PC-3 (cell line): ENCODE results near the gene KCNQ1OT1. TPM values are rescaled to one million over a fixed set of nuclear protein-coding genes. Genes with fewer than 3 reads are reported as not detected.

Source experiments
- ATAC-seq: fragments of 200-7000 bp; cut with Tn5 transposase; 2 replicates; pipeline ENCODE4 v1.9.1; 2020; ENCODE audit warnings: mild to moderate bottlenecking, moderate library complexity
- BruUV-seq: library from RNA; stranded (reverse); fragments of 400-500 nt; replicated peaks from 2 replicates; lab custom pipeline; 2021; lab: Mats Ljungman, UMichigan
- CTCF ChIA-PET: fragments of 300-600 bp; sonication (Branson Sonifier 250); formaldehyde crosslinking; loops from one replicate; lab custom pipeline; 2022; ENCODE audit warnings: antibody characterized with exemption; lab: Charles Lee
- POLR2A ChIA-PET: fragments of 300-600 bp; sonication (Branson Sonifier 250); formaldehyde crosslinking; loops from one replicate; lab custom pipeline; 2022; ENCODE audit warnings: antibody characterized with exemption; ENCODE audit not compliant: unreplicated experiment; lab: Charles Lee
- DNase-seq: peaks from one replicate; pipeline ENCODE4 v3.0.0-alpha.2; 2015
- H2AFZ ChIP-seq: fragments of 300-600 bp; sonication (generic); 2 replicates; pipeline ENCODE4 v1.6.0; 2016; ENCODE audit warnings: antibody characterized with exemption, low read length
- H3F3A ChIP-seq: fragments of 300-600 bp; sonication (generic); one replicate; pipeline ENCODE4 v1.6.0; 2017; ENCODE audit warnings: antibody characterized with exemption, low read length, control low read depth, mild to moderate bottlenecking; ENCODE audit not compliant: unreplicated experiment
- H3K27ac ChIP-seq: fragments of 300-600 bp; sonication (generic); 2 replicates; pipeline ENCODE4 v1.5.1; 2016; ENCODE audit warnings: mild to moderate bottlenecking, low read length
- H3K27me3 ChIP-seq: fragments of 300-600 bp; sonication (generic); 2 replicates; pipeline ENCODE4 v1.6.1; 2016; ENCODE audit warnings: low read length, mixed read lengths
- H3K36me3 ChIP-seq: fragments of 300-600 bp; sonication (generic); 2 replicates; pipeline ENCODE4 v1.6.1; 2016; ENCODE audit warnings: low read depth, mixed run types, low read length, mixed read lengths
- H3K4me1 ChIP-seq: fragments of 300-600 bp; sonication (generic); 2 replicates; pipeline ENCODE4 v1.5.1; 2016; ENCODE audit warnings: low read length; ENCODE audit not compliant: insufficient read depth
- H3K4me2 ChIP-seq: fragments of 300-600 bp; sonication (generic); 2 replicates; pipeline ENCODE4 v1.6.0; 2016; ENCODE audit warnings: low read length
- H3K4me3 ChIP-seq: fragments of 300-600 bp; sonication (generic); 2 replicates; pipeline ENCODE4 v1.5.1; 2016; ENCODE audit warnings: mild to moderate bottlenecking, low read length, mixed read lengths
- H3K79me2 ChIP-seq: fragments of 300-600 bp; sonication (generic); 2 replicates; pipeline ENCODE4 v1.6.1; 2017; ENCODE audit warnings: low read length, mixed read lengths
- H3K9ac ChIP-seq: fragments of 300-600 bp; sonication (generic); 2 replicates; pipeline ENCODE4 v1.6.0; 2016; ENCODE audit warnings: mild to moderate bottlenecking, low read length
- H3K9me2 ChIP-seq: fragments of 300-600 bp; sonication (generic); replicated peaks from 2 replicates; pipeline ENCODE4 v1.6.1; 2016; ENCODE audit warnings: mixed run types, low read length, mixed read lengths
- H3K9me3 ChIP-seq: fragments of 300-600 bp; sonication (generic); 2 replicates; pipeline ENCODE4 v1.6.1; 2016; ENCODE audit warnings: low read length, mixed read lengths
- H4K20me1 ChIP-seq: fragments of 300-600 bp; sonication (generic); 2 replicates; pipeline ENCODE4 v1.6.1; 2016; ENCODE audit warnings: low read length, mixed read lengths
- EZH2 ChIP-seq: fragments of 300-600 bp; sonication (generic); IDR thresholded peaks from one replicate; pipeline ENCODE4 v1.6.1; 2017; ENCODE audit warnings: antibody characterized with exemption, mild to moderate bottlenecking, low read length; ENCODE audit not compliant: unreplicated experiment
- EZH2phosphoT487 ChIP-seq: fragments of 300-600 bp; sonication (generic); IDR thresholded peaks from 2 replicates; pipeline ENCODE4 v1.6.1; 2018; ENCODE audit warnings: mild to moderate bottlenecking, antibody characterized with exemption, low read length, borderline replicate concordance
- intact Hi-C: fragments of 100-400 bp; cut with micrococcal nuclease; formaldehyde crosslinking; loops from 2 replicates; pipeline ENCODE4 v1.9.0; 2023
- total RNA-seq: library from RNA; depleted of rRNA; stranded (reverse); fragments of >200 nt; gene quantifications from 2 replicates; pipeline ENCODE4 v1.2.3, GENCODE V29; 2014
- TF ChIP-seq, protein P1 (sequence below): fragments of 300-600 bp; sonication (generic); conservative IDR thresholded peaks from 2 replicates; pipeline ENCODE4 v1.5.1; 2017; ENCODE audit warnings: antibody characterized with exemption, low read depth, mild to moderate bottlenecking, low read length

Gene KCNQ1OT1
- total RNA-seq, 1 experiment from 2014 or later, result 1.5 TPM

DNA sequence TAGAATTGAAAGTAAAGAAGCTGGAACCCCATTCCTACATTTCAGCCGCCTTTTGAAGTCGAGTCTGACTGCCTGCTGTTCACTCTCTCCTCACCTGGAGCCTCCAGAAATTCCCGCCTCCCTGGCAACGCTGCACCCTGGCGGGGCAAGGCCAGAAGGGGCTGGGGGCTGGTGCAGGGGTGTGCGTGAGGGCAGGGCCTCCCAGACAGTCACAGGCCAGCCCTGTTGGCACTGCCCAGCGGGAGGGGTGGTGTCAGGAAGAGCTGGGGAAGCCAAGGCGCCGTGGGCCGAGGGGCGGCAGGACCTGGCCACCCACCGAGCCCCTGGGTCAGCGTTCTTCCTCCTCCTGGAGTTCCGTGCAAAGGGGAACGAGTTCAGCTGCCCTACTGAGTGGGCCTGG lies 123.2 kb downstream of the KCNQ1OT1 start:
- no TSS peak for BruUV-seq
- no peaks in the 10 kb centered on the region for H4K20me1 ChIP-seq
- no peak overlapping the region for H3K4me2 ChIP-seq
- no peaks in the 10 kb centered on the region for H3K79me2 ChIP-seq
- no peak for TF ChIP-seq EZH2
- no peak for TF ChIP-seq EZH2phosphoT487
- no peaks in the 10 kb centered on the region for H3K36me3 ChIP-seq
- H3K9me3 ChIP-seq, result no peaks in the 10 kb centered on the region
- H3K27me3 ChIP-seq, result no peaks in the 10 kb centered on the region
- no peaks in the 10 kb centered on the region for H3K4me1 ChIP-seq
- ATAC-seq (no peak), DNase-seq (no peak)
- ChIA-PET CTCF (no interaction called here), POLR2A (interaction anchor here (0.6 kb wide), 1 partner anchor 14 kb away, joined by 3 read pairs; no protein-coding TSS in a partner anchor)
- no peak overlapping the region for H3K4me3 ChIP-seq
- H3K9me2 ChIP-seq, result no peaks in the 10 kb centered on the region
- H2AFZ ChIP-seq, result no peak overlapping the region
- H3K27ac ChIP-seq, result no peak overlapping the region
- H3F3A ChIP-seq, result no peaks in the 10 kb centered on the region
- intact Hi-C loops, result no loop called here
- H3K9ac ChIP-seq, result no peak overlapping the region

DNA sequence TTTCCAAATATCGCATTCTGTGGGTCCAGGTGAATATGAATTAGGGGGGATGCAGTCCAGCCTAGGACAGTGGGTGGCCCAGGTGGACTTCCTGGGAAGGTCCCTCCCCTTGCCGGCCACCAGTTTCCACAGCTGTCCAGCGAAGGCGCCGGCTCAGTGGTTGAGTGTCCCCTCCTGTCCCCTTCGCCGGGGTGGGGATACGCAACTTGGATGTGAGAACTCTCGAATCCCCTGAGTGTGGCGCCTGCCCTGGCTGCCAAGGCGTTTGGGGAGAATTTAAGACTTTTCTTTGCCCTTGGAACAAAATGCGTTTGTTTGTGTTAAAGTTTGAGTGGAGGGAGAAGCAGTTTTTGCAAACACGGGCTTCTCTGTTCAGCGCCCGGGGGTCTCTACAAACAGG lies 123.7 kb downstream of the KCNQ1OT1 start:
- no peaks in the 10 kb centered on the region for H3K36me3 ChIP-seq
- H3F3A ChIP-seq, result no peaks in the 10 kb centered on the region
- ATAC-seq (no peak), DNase-seq (no peak)
- no peaks in the 10 kb centered on the region for H3K79me2 ChIP-seq
- H3K4me3 ChIP-seq, result no peak overlapping the region
- no peak overlapping the region for H3K4me2 ChIP-seq
- no peaks in the 10 kb centered on the region for H3K27me3 ChIP-seq
- H2AFZ ChIP-seq, result no peak overlapping the region
- H3K4me1 ChIP-seq, result no peaks in the 10 kb centered on the region
- no peak overlapping the region for H3K27ac ChIP-seq
- TF ChIP-seq EZH2phosphoT487, result no peak
- TF ChIP-seq, protein P1, sequence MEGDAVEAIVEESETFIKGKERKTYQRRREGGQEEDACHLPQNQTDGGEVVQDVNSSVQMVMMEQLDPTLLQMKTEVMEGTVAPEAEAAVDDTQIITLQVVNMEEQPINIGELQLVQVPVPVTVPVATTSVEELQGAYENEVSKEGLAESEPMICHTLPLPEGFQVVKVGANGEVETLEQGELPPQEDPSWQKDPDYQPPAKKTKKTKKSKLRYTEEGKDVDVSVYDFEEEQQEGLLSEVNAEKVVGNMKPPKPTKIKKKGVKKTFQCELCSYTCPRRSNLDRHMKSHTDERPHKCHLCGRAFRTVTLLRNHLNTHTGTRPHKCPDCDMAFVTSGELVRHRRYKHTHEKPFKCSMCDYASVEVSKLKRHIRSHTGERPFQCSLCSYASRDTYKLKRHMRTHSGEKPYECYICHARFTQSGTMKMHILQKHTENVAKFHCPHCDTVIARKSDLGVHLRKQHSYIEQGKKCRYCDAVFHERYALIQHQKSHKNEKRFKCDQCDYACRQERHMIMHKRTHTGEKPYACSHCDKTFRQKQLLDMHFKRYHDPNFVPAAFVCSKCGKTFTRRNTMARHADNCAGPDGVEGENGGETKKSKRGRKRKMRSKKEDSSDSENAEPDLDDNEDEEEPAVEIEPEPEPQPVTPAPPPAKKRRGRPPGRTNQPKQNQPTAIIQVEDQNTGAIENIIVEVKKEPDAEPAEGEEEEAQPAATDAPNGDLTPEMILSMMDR, result no peak
- no peak for TF ChIP-seq EZH2
- no TSS peak for BruUV-seq
- no peak overlapping the region for H3K9ac ChIP-seq
- no peaks in the 10 kb centered on the region for H3K9me3 ChIP-seq
- no peaks in the 10 kb centered on the region for H4K20me1 ChIP-seq
- CTCF ChIA-PET, result no interaction called here
- POLR2A ChIA-PET, result interaction anchor here (0.6 kb wide), 1 partner anchor 14 kb away, joined by 3 read pairs; no protein-coding TSS in a partner anchor
- intact Hi-C loops, result no loop called here
- H3K9me2 ChIP-seq, result no peaks in the 10 kb centered on the region

DNA sequence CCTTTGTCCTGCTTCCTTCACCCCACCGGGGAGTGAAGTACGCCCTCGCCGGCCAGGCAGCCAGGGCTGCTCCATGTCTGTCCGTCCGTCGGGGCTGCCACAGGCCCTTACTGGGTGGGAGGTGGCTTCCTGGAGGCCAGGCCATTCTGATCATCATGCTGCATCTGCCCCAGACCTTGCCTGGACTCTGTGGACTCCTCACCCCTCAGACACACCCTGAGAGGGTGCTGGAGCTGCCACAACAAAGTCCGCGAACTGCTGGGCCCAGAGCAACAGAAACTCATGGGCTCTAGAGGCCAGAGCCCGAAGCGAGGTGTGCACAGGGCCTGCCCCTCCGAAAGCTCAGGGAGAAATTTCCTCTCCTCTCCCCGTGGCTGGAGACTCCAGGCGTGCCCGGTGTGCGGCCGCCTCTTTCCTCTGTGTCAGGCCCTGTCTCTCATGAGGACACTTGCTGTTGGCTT lies 124.2 kb downstream of the KCNQ1OT1 start:
- ChIA-PET CTCF (no interaction called here), POLR2A (interaction anchor here (0.6 kb wide), 1 partner anchor 15 kb away, joined by 3 read pairs; no protein-coding TSS in a partner anchor)
- Histone ChIP-seq H3K4me1 (no peaks in the 10 kb centered on the region), H3K9me2 (no peaks in the 10 kb centered on the region), H4K20me1 (no peaks in the 10 kb centered on the region), H2AFZ (no peak overlapping the region), H3F3A (no peaks in the 10 kb centered on the region), H3K4me3 (no peak overlapping the region), H3K27ac (no peak overlapping the region), H3K9ac (no peak overlapping the region), H3K79me2 (no peaks in the 10 kb centered on the region), H3K27me3 (no peaks in the 10 kb centered on the region), H3K9me3 (no peaks in the 10 kb centered on the region), H3K4me2 (no peak overlapping the region), H3K36me3 (no peaks in the 10 kb centered on the region)
- TF ChIP-seq, protein P1, result no peak
- TF ChIP-seq EZH2 (no peak), EZH2phosphoT487 (no peak)
- BruUV-seq, result no TSS peak
- ATAC-seq (no peak), DNase-seq (no peak)
- intact Hi-C loops, result no loop called here
